ENCODE results near the gene ARID5B. TPM values are rescaled to one million over a fixed set of nuclear protein-coding genes. Genes with fewer than 3 reads are reported as not detected.

ARID5B gene
- polyA plus RNA-seq, 3 donors = 1.00 to 2.5 (median 1.5) TPM

DNA sequence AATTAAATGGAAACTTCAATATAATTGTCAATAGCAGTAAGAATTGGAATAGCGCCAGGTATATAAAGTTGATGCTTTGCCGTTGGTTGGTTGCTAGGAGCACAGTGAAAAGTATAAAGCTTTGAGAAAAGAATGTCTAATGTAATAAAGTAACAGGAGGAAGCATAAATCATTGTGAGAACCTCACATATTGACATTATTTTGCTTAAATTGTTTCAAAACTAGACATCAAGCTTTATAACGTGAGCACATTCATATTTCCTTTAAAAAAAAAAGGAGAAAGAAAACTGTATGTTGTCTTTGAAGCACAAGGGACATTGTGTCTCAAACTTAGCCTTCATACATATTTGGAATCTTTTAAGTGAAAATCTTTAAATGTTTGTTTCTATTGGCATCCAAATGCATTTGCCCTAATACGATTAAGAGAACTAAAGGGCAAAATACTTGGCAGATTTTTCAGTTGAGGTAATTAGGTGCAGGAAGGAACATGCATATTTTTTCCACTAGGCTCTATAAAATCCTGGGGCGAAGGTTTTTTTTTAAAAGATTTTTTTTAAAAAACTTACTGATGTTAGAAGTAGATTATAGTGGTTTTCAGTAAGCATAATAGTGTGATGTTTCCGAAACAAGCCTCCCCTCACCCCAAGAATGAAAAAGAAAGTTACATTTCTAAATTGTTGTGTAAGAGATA lies 92.4 kb downstream of the ARID5B start:
- Mint-ChIP-seq H3K4me3 (no peak overlapping the region), H3K36me3 (peaks cover 8 to 12% of the 10 kb centered on the region in 2 donors), H3K4me1 (peaks cover 40% of the 10 kb centered on the region), H3K27me3 (ENCODE audit: low read depth in 3 of 3) (peaks cover 0 to 5% (median 0%) of the 10 kb centered on the region in 3 donors), H3K27ac (peak overlapping the region; percentile 92 to 100 (median 99)), H3K9me3 (peaks cover 0 to under 1% (median 0%) of the 10 kb centered on the region in 7 donors)
- intact Hi-C loops (cut with micrococcal nuclease) = loop anchor here (2.0 to 10.0 kb wide), 3 partner anchors 49 to 92 kb away; partner anchors contain the start of gene ARID5B (in 1 of the 2)
- H3K9ac ChIP-seq (ENCODE audit: insufficient read depth, low read length, poor library complexity, severe bottlenecking) = peak overlapping the region; percentile 73
- peak overlapping the region in 1 of 2 donors; percentile 98 for H3K27ac ChIP-seq (ENCODE audit: low read depth in 1 of 2, low read length in 2 of 2)
- H2AFZ ChIP-seq (ENCODE audit: insufficient read depth, low read depth, low read length, poor library complexity, severe bottlenecking) = no peak overlapping the region
- no peak for DNase-seq
- peak overlapping the region; percentile 61 for H3K4me2 ChIP-seq (replicated peaks; ENCODE audit: extremely low read depth, low read length, poor library complexity, severe bottlenecking)
- H3K4me1 ChIP-seq (ENCODE audit: control insufficient read depth in 1 of 2, insufficient read depth in 2 of 2, low read length in 2 of 2) = peaks cover 23 to 35% of the 10 kb centered on the region in 2 donors
- peak overlapping the region in 1 of 3 experiments; percentile 61 for H3K4me3 ChIP-seq (replicated peaks in 1 of 3; ENCODE audit: low read depth in 2 of 3, low read length in 3 of 3)
- WGBS (ENCODE audit: insufficient coverage) = 100% methylated on average over 1 of the region's 6 CpGs
- no peaks in the 10 kb centered on the region for H3K36me3 ChIP-seq (replicated peaks in 1 of 2; ENCODE audit: control insufficient read depth in 1 of 2, insufficient read depth in 2 of 2, low read length in 2 of 2)
- H3K27me3 ChIP-seq (ENCODE audit: control insufficient read depth in 2 of 2, insufficient read depth in 2 of 2, low read length in 2 of 2) = no peaks in the 10 kb centered on the region
- no peaks in the 10 kb centered on the region for H3K79me2 ChIP-seq (ENCODE audit: insufficient read depth, low read length)
- TF ChIP-seq, protein P1, sequence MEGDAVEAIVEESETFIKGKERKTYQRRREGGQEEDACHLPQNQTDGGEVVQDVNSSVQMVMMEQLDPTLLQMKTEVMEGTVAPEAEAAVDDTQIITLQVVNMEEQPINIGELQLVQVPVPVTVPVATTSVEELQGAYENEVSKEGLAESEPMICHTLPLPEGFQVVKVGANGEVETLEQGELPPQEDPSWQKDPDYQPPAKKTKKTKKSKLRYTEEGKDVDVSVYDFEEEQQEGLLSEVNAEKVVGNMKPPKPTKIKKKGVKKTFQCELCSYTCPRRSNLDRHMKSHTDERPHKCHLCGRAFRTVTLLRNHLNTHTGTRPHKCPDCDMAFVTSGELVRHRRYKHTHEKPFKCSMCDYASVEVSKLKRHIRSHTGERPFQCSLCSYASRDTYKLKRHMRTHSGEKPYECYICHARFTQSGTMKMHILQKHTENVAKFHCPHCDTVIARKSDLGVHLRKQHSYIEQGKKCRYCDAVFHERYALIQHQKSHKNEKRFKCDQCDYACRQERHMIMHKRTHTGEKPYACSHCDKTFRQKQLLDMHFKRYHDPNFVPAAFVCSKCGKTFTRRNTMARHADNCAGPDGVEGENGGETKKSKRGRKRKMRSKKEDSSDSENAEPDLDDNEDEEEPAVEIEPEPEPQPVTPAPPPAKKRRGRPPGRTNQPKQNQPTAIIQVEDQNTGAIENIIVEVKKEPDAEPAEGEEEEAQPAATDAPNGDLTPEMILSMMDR (IDR thresholded peaks at IDR 0.05) = no peak
- no peaks in the 10 kb centered on the region for H3K9me3 ChIP-seq (replicated peaks in 1 of 2; ENCODE audit: control insufficient read depth in 1 of 2, insufficient read depth in 1 of 2, low read length in 2 of 2)
- no peaks in the 10 kb centered on the region for H4K20me1 ChIP-seq (ENCODE audit: insufficient read depth, low read length)

DNA sequence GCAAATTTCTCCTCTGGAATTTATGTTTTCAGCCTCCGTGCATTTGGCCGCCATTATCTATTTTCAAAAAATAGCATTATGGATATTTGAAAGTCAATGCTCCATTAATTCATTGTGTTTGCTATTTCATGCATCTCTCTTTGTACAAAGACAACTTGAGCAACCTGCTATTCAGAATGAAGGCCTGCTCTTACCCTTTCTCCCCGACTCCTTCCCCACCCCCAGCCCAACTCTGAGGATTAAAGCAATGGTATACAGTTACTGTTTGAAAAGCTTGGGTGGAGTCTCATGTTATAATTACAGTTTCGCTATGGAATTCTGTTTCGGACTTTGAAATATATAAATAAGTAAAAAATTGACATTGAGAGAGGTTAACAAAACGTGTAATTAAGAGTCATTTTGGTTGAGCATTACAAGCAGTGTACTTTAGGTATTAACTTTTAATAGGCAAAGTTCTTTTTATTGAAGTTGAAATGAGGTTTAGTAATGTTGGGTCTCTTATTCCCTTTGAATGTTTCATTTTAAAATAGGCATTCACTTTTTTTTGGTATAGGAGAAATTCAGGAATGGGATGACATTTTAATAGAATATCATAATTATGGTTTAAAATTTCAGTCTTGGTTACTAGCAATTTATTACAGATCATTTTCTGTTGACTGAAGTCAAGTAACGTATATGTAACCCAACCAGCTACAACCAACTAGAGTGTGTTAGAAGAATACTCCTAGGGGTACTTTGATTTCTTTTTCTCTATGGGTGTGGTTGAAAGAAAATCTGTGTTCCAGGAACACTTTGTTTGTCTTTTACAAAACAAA lies 93.1 kb downstream of the ARID5B start:
- Mint-ChIP-seq H3K4me3 (no peak overlapping the region), H3K9me3 (peaks cover 0 to 3% (median 0%) of the 10 kb centered on the region in 7 donors), H3K27me3 (ENCODE audit: low read depth in 3 of 3) (peaks cover 0 to 5% (median 0%) of the 10 kb centered on the region in 3 donors), H3K27ac (peak overlapping the region in 4 of 7 donors; percentile 97 to 100 (median 99)), H3K36me3 (peaks cover 11 to 16% of the 10 kb centered on the region in 2 donors), H3K4me1 (peaks cover 42% of the 10 kb centered on the region)
- no peaks in the 10 kb centered on the region for H3K9me3 ChIP-seq (replicated peaks in 1 of 2; ENCODE audit: control insufficient read depth in 1 of 2, insufficient read depth in 1 of 2, low read length in 2 of 2)
- no peaks in the 10 kb centered on the region for H3K79me2 ChIP-seq (ENCODE audit: insufficient read depth, low read length)
- peaks cover 26 to 35% of the 10 kb centered on the region in 2 donors for H3K4me1 ChIP-seq (ENCODE audit: control insufficient read depth in 1 of 2, insufficient read depth in 2 of 2, low read length in 2 of 2)
- intact Hi-C loops (cut with micrococcal nuclease) = loop anchor here (5.0 to 10.0 kb wide), 2 partner anchors 50 to 92 kb away; partner anchors contain the start of gene ARID5B (in 1 of the 2)
- TF ChIP-seq, protein P1 (IDR thresholded peaks at IDR 0.05) = no peak
- H3K27ac ChIP-seq (ENCODE audit: low read depth in 1 of 2, low read length in 2 of 2) = peak overlapping the region in 1 of 2 donors; percentile 98
- no peaks in the 10 kb centered on the region for H3K27me3 ChIP-seq (ENCODE audit: control insufficient read depth in 2 of 2, insufficient read depth in 2 of 2, low read length in 2 of 2)
- H4K20me1 ChIP-seq (ENCODE audit: insufficient read depth, low read length) = no peaks in the 10 kb centered on the region
- no peak overlapping the region for H3K4me2 ChIP-seq (replicated peaks; ENCODE audit: extremely low read depth, low read length, poor library complexity, severe bottlenecking)
- no peaks in the 10 kb centered on the region for H3K36me3 ChIP-seq (replicated peaks in 1 of 2; ENCODE audit: control insufficient read depth in 1 of 2, insufficient read depth in 2 of 2, low read length in 2 of 2)
- no peak for DNase-seq
- H3K9ac ChIP-seq (ENCODE audit: insufficient read depth, low read length, poor library complexity, severe bottlenecking) = no peak overlapping the region
- H2AFZ ChIP-seq (ENCODE audit: insufficient read depth, low read depth, low read length, poor library complexity, severe bottlenecking) = no peak overlapping the region
- WGBS (ENCODE audit: insufficient coverage) = 83% methylated on average over 2 of the region's 7 CpGs
- no peak overlapping the region for H3K4me3 ChIP-seq (replicated peaks in 1 of 3; ENCODE audit: low read depth in 2 of 3, low read length in 3 of 3)
